DLD1 (cell line): ENCODE measurements around the gene TEDC1.

ENCODE experiments used
- in situ Hi-C: cut with HindIII; loops from 2 replicates; pipeline ENCODE4 v1.10.0; 2017; ENCODE audit warnings: low sequenced_read_pairs

Gene TEDC1

DNA sequence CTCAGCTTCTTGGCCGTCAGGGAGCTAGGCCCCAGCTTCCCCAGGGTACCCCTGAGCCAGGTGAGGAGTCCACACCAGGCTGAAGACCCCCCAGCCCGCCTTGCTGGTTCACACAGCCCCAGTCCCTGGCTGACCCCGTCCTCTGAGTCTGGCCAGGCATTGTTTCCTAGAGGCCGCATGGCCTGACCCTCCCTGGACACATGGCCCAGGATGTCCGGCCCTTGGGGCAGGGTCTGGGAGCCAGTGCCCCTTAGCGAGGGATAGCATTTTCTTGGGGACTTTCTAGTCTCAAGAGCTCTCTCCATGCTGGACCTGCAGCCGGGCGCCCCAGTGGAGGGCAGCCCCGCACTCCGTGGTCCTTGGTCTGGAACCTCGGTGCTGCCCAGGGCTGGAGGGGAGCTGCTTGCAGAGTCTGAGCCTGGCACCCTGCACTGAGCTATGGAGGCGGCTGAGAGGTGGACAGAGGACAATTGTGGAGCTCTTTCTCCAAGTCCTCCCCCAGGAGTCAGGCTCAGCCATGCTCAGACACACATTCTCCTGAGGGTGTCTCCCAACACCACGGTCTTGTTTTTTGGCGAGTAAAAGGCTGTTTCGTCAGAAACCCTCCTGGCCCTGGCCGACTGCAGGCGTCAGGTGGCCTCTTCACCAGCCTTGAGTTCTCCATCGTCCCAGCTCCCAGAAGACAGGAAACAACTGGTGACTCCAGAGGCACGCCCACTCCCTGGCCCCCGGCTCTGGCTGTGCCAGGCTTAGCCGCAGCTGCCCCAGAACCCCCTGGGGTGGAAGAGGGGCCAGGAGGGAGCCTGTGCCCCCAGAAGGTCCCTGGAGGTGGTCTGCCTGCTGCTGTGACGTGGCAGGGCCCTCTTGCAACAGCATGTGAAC, 34.1 kb upstream of the TEDC1 start:
- in situ Hi-C loops = no loop called here

DNA sequence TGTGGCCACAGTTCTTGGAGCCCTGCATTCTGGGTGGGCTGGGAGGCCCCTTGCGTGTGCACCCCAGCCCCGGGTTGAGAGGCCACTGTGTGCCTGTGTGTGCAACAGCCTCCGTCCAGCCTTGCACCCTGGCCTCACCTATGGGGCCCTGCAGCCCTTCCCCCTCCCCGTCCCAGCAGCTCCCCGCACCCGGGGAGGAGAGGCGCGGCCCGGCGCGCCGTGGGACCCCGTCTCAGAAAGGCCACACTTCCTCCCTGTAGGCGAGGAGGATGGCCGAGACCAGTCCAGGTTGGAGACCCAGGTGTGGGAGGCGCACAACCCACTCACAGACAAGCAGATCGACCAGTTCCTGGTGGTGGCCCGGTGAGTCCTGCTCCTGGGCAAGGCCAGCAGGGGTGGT, 33.0 kb upstream of the TEDC1 start:
- in situ Hi-C loops = no loop called here

DNA sequence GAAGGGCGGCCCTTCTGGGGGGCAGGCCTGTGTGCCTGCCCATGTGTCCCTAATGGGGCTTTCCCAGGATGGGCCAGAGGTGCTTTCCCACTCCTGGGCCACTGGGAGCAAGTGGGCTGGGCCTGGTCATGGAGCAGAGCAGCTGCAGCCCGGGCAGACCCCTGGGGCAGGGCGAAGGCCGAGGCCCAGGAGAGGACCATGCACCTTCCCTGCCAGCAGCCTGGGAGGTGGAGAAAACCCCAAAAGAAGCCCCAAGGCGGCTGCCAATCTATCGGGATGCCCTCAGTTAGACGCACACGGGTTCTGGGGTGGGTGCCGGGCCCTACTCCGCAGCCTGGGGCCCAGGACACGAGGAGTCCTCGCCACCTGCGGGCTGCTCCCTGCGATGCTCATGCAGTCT, 32.5 kb upstream of the TEDC1 start:
- in situ Hi-C loops = no loop called here

DNA sequence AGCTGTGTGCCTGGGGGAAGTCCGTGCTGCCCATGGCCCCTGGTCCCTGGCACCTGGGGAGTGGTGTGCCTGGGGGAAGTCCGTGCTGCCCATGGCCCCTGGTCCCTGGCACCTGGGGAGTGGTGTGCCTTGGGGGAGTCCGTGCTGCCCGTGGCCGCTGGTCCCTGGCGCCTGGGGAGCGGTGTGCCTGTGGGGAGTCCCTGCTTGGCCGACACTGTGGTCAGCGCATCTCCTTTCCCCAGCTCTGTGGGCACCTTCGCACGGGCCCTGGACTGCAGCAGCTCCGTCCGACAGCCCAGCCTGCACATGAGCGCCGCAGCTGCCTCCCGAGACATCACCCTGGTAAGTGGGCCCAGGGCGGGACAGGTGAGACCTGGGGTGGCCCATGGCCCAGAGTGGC, 30.9 kb upstream of the TEDC1 start:
- in situ Hi-C loops = no loop called here

DNA sequence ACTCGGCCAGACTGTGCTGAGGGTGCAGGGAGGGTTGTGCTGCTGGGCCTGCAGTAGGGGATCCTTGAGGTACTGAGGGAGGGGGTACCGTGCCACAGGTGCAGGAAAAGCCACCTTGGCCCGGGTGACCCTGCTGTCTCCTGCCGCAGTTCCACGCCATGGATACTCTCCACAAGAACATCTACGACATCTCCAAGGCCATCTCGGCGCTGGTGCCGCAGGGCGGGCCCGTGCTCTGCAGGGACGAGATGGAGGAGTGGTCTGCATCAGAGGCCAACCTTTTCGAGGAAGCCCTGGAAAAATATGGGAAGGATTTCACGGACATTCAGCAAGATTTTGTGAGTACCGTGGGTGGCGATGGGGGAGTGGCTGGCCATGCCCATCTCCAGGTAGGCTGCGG, 30.4 kb upstream of the TEDC1 start:
- in situ Hi-C loops = no loop called here

DNA sequence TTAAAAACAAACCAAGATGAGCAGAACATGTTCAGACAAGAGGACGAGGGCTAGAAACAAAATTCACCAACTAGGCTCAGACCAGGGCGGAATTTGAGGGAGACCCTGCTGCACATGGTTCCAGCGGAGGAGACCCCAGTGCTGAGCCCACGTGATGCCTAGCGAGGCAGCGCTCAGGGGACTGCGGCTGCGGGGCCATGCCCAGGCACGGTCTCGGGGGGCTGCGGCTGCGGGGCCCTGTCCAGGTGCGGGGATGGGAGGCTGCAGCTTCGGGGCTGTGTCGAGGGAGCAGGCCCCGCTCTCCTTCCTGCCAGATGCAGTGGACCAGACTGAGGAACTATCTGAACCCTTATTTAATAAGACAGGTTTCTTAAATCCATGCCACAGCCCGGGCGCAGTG, 29.1 kb upstream of the TEDC1 start:
- in situ Hi-C loops = no loop called here

DNA sequence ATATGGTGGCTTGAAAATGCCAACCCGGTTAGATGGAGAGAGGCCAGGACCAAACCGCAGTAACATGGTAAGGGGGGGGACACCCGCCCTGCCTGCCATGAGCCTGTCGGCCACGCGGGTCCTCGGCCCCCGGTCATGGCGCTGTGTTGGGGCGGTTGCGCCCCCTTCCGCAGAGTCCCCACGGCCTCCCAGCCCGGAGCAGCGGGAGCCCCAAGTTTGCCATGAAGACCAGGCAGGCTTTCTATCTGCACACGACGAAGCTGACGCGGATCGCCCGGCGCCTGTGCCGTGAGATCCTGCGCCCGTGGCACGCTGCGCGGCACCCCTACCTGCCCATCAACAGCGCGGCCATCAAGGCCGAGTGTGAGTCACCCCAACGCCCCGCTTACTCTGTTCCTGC, 26.5 kb upstream of the TEDC1 start:
- in situ Hi-C loops = no loop called here

DNA sequence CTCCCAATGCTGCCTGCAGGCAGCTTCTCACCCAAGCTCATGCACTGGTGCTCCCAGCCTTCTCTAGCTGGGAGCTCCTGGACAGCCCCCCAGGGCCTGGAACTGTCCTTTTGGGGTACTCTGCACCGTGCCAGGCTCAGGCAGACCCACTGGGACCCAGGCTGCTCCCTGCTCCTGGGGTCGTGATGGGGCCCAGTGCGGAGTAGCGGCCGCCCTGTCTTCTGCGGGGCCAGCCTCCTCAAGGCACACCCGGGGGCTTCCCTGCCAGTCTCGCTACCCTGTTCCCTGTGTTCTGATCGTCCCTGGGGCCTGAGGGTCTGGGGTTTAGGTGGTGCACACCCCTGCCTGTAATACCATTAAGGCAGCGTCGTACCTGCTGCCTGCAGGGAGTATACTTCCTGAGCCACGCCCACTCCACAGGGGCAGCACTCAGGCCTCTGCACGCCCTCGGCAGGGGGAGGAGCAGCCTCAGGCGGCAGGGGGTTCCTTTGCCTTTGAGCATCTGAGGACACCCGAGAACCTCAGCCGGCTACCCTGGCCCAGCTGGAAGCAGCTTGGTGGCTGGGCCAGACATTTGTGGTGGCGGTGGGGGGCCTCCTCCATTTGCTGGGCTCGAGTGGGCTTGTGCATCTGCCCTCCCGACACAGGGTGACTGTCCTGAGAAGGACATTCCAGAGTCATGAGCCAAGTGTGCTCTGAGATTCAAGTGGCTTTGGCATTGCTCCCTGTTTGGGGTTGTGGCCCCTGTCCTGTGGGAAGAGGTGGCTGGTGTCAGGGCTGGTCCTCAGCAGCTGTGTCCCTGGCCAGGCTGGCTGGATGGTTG, 25.6 kb upstream of the TEDC1 start:
- in situ Hi-C loops = no loop called here

DNA sequence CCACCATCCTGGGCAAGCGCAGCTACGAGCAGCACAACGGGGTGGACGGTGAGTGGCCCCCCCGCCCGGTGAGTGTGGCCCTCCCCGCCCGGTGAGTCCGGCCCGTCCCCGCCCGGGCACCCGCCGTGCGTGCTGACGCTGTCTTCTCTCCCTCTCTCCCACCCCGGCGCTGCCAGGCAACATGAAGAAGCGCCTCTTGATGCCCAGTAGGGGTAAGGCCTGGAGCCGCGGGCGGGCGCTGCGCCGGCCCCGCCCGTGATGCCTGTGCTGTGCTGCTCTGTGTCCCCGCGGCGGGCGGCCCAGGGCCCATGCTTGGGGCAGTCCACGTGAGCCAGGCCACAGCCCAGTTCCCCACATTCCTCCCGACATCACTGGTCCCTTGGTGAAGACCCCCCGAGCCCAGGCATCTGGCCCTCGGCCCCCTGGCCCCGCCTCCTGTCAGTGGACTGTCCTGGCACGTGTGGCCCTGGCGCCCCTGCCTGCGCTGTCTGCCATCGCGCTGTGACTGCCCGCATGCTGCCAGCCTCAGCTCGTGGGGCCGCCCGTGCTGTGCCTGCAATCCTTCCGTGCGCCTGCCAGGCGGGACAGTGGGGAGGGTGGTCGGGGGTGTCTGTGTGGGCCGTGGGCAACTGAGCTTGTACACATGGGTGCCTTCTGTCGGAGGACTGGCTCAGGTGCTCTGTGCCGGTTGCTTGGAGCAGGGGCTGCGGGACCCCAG, 24.4 kb upstream of the TEDC1 start:
- in situ Hi-C loops = no loop called here

DNA sequence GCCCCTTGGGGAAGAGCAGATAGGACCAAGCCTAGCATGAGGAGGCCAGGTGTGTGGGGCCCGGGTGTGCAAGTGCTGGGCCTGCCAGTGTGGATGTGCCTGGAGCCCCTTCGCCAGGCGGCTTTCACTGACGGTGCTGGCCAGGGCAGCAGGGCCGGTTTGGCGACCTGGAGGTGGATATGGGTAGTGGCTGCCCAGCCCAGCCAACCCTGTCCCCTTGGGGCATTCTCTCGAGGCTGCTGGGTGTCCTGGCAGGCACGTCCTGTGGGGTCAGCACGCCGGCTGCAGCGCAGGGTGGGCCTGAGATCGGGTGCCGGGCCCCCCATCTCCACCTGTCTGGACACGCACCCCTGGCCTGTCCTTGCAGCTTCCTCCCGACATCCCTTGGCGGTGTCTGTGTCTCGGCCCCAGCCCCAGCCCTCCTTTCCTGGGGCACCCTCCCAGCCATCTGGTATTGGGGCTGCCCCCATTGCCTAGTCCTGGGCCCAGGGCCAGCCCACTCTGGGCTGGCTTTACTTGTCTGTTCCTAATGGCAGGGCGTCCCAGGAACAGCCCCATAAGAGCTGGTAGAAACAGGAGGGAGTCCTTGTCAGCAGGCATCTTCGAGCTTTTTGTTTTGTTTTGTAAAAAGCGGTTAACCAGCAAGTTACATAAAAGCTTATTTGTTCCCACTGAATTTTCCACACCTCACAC, 23.7 kb upstream of the TEDC1 start:
- in situ Hi-C loops = no loop called here

DNA sequence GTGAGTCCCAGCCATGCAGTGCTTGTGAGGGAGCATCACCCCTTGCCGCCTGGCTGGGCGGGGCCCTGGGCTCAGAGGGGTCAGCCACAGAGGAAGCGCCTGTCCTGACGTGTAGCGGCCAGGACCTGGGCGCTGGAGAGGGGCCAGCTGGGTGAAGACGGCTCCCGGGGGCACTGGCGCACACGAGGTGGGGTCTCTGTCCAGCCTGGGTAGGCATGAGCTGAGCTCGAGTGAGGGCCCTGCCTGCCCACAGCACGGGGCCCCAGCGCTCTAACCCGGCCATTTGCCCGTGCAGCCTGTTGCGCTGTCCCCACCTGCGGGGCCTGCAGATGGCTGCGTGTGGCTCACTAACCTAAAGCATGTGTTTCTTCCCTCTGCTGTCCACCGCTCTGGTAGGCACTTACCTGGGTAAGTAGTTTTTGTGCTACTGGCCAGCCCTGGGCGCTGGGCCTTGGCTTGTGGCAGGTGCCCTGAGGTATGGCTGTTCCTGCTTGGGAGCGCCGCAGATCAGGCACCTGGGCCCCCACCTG, 23.0 kb upstream of the TEDC1 start:
- in situ Hi-C loops = no loop called here

DNA sequence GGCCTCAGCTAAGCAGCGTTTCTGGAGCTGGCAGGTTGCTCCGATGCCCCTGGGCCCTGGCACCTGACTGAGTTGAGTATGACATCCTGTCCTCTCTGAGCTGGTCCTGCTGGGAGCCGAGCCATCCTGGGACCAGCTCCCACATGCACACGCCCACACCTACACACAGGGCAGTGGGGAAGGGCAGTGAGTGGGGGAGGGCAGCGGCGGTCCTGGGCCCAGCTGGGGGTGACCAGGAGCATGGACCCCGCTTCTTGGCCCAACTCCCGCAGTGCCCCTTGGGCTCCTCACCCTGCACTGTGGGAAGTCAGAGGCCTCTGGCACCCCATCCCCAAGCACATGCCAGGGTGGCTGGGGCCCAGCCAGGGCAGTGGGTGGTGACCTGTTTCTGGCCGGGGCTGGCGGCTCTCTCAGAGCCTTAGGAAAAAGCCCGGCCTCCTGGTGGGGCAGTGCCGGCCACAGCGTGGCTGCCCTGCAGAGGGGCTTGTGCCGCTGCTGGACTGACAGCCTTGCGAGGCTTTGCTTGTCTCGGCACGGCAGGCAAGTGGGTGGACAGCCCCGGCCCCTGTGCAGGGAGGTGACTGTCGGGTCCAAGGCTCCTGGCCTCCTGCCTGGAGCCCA, 22.3 kb upstream of the TEDC1 start:
- in situ Hi-C loops = no loop called here

DNA sequence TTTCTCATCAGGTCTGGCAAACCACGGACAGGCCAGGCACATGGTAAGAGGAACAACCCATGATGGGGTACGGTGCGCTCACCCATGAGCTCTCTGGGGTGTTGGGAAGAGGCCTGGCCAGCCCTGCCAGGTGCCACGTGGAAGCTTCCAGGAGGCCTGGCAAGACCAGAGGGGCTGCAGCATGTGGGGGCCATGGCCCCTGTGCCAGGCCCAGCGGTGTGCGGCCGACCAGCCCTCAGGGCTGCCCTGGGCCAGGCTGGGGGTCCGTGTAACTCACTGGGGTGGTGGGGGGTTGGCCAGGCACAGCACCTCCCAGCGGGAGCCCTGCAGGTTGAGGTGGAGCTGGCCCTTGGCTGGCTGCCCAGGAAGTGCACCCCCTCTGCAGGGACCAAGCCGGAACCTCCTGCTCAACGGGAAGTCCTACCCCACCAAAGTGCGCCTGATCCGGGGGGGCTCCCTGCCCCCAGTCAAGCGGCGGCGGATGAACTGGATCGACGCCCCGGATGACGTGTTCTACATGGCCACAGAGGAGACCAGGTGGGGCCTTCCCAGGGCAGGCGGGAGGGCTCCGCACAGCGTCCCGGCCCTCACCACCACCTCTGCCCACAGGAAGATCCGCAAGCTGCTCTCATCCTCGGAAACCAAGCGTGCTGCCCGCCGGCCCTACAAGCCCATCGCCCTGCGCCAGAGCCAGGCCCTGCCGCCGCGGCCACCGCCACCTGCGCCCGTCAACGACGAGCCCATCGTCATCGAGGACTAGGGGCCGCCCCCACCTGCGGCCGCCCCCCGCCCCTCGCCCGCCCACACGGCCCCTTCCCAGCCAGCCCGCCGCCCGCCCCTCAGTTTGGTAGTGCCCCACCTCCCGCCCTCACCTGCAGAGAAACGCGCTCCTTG, 21.3 kb upstream of the TEDC1 start:
- in situ Hi-C loops = no loop called here

DNA sequence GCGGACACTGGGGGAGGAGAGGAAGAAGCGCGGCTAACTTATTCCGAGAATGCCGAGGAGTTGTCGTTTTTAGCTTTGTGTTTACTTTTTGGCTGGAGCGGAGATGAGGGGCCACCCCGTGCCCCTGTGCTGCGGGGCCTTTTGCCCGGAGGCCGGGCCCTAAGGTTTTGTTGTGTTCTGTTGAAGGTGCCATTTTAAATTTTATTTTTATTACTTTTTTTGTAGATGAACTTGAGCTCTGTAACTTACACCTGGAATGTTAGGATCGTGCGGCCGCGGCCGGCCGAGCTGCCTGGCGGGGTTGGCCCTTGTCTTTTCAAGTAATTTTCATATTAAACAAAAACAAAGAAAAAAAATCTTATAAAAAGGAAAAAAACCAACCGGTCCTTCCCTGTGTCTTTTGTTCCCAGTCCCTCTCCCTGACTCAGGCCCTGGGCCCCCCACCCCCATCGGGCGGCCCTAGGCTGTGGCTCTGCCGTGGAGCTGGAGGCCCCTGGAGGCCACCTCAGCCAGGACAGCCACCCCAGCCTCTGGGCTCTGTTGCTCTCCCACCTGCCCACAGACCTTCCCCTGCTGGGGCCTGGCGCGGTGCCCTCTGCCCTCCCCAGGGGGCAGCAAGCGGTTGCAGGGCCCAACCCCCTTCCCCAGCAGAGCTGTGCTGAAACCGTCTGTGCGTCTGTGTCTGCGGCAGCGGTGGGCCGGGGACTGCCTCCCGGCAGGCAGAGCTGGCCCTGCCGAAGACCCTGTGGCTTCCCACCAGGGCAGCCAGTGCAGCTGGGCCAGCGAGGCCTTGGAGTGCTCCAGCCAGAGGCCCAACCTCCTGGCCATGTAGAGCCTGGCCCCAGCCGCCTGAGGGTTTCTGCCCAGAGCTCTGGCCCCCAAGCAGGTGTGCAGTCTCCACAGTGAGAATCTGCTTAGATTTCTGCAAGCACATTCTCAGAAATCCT, 20.4 kb upstream of the TEDC1 start:
- in situ Hi-C loops = no loop called here

DNA sequence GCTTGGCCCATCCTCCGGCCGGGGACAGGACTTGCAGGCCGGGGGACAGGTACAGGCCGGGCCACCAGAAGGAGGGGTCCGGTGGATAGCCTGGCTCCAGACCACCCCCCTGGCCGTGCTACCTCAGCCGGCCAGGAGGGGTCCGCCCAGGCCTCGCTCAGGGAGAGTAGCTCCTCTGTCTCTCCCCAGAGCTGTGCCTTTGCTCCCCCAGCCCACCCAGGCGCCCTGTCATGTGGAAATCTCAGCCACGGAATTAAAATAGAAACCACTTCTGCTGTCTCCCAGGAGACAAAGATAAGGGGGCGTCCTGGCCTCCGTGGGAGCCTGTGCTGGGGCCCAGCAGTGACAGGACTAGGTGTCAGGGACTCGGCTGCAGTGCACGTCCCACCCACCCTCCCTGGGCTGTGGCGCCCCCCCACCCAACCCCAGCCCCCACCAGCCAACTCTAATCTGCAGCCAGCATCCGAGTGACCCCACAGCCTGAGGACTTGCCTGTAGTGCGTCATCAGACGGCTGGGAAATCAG, 19.7 kb upstream of the TEDC1 start:
- in situ Hi-C loops = no loop called here

DNA sequence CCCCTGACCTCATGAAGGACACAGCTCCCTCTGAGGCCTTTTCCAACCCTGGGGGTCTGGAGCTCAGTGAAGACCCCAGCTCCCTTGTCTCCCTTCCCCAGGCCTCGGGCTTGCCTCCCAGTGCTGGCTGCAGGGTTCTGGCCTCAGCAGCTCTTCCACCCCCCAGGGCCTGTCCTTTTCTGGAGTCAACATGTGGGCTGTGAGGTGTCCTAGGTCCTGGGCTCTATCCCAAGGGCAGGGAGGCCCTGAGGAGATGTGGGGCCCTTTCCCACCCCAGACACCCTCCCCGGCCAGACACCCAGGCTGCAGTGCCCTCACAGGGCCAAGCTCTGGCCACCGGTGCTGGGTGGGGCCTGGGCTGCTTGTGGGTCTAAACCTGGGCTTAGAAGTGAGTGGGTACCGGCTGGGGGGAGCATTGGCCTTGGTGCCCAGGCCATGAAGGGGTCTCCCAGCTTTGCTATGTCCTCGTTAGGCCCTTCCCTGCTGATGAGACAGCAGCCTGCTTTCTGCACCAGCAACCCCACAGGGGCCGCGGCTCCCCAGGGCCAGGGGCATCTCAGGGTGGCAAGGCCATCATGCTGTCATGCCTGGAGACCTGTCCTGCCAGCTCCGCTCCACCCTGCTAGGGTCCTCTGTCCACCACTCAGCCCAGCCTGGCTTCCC, 19.1 kb upstream of the TEDC1 start:
- in situ Hi-C loops = no loop called here

DNA sequence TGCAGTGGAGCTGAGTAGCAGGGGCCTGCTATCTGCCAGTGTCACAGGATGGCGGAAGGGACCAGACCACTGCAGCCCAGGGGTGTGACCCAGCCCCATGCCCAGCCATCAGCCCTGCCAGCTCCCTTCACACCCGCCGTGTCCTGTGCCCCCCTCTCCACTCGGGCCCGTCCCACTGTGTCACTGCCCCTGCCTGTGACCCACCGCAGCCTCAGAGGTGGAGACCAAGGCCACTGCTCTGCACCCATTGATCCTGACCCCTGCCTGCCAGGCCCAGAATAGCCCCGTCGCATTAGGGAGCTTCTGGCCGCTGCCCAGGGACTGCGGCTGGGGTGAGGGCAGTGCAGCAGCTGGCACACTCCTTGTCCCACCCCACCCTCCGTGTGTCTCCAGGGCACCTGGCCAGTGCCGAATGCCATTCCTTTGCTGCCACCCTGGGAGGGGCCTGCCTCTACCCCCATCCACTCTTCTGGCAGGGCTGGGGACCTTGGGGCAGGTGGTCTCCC, 18.5 kb upstream of the TEDC1 start:
- in situ Hi-C loops = no loop called here
